HG03520 (cell line): Measurements from ENCODE around the gene IQCK.

ENCODE experiments used
- ATAC-seq: cut with Tn5 transposase; IDR thresholded peaks from one replicate; pipeline ENCODE4 v1.9.1; 2021; ENCODE audit warnings: mild to moderate bottlenecking, moderate library complexity; ENCODE audit not compliant: unreplicated experiment

The IQCK gene

GRCh38 chr16:19853742-19854542, 135.9 kb downstream of the IQCK start:
- ATAC-seq, result no peak

GRCh38 chr16:19854543-19854876, 136.4 kb downstream of the IQCK start:
- ATAC-seq, result no peak

- ATAC-seq, result no peak
Observed at GRCh38 chr16:19856120-19856519, 138.0 kb downstream of the IQCK start.

- no peak for ATAC-seq
Observed at GRCh38 chr16:19857593-19858339, 139.7 kb downstream of the IQCK start.

GRCh38 chr16:19858340-19859018, 140.4 kb downstream of the IQCK start:
- no peak for ATAC-seq

GRCh38 chr16:19859166-19859565, 141.1 kb downstream of the IQCK start:
- no peak for ATAC-seq

- no peak for ATAC-seq
Observed at GRCh38 chr16:19859603-19860002, 141.5 kb downstream of the IQCK start.

- no peak for ATAC-seq
Observed at GRCh38 chr16:19860166-19861041, 142.3 kb downstream of the IQCK start.

- ATAC-seq, result no peak
Observed at GRCh38 chr16:19861133-19861532, 143.1 kb downstream of the IQCK start.

- no peak for ATAC-seq
Observed at GRCh38 chr16:19861811-19862327, 143.8 kb downstream of the IQCK start.

- no peak for ATAC-seq
Observed at GRCh38 chr16:19863990-19864389, 145.9 kb downstream of the IQCK start.

- ATAC-seq, result no peak
Observed at GRCh38 chr16:19864566-19864965, 146.5 kb downstream of the IQCK start.

- ATAC-seq, result no peak
Observed at GRCh38 chr16:19868421-19868820, 150.3 kb downstream of the IQCK start.

- no peak for ATAC-seq
Observed at GRCh38 chr16:19871721-19872120, 153.7 kb downstream of the IQCK start.

- no peak for ATAC-seq
Observed at GRCh38 chr16:19872179-19872863, 154.2 kb downstream of the IQCK start.

- ATAC-seq, result no peak
Observed at GRCh38 chr16:19872935-19873334, 154.9 kb downstream of the IQCK start.

- ATAC-seq, result no peak
Observed at GRCh38 chr16:19874026-19874425, 156.0 kb downstream of the IQCK start.

GRCh38 chr16:19874851-19875546, 156.9 kb downstream of the IQCK start:
- ATAC-seq, result no peak

- ATAC-seq, result no peak
Observed at GRCh38 chr16:19875900-19876299, 157.8 kb downstream of the IQCK start.
